Loucy (cell line): ENCODE results near the gene HS3ST3A1.

Experiments used
- H2AFZ ChIP-seq: fragments of 200-600 bp; sonication (generic); 2 replicates; pipeline ENCODE4 v1.6.0; 2016; ENCODE audit warnings: antibody characterized with exemption, mild to moderate bottlenecking, low read length, moderate library complexity
- H3F3A ChIP-seq: fragments of 200-600 bp; 2 replicates; pipeline ENCODE4 v1.6.0; 2016; ENCODE audit warnings: antibody characterized with exemption, low read depth, mild to moderate bottlenecking
- H3K27me3 ChIP-seq: fragments of 200-600 bp; sonication (generic); 2 replicates; pipeline ENCODE4 v1.6.1; 2014; ENCODE audit warnings: low read length, mild to moderate bottlenecking; ENCODE audit not compliant: insufficient read depth, poor library complexity, severe bottlenecking
- H3K36me3 ChIP-seq: fragments of 200-600 bp; sonication (generic); 2 replicates; pipeline ENCODE4 v1.6.1; 2016; ENCODE audit warnings: low read length; ENCODE audit not compliant: insufficient read depth
- H3K4me1 ChIP-seq: fragments of 200-600 bp; sonication (generic); 2 replicates; pipeline ENCODE4 v1.5.1; 2014; ENCODE audit warnings: low read length, mild to moderate bottlenecking; ENCODE audit not compliant: insufficient read depth, poor library complexity, severe bottlenecking
- H3K4me2 ChIP-seq: fragments of 200-600 bp; sonication (generic); 2 replicates; pipeline ENCODE4 v1.6.0; 2014; ENCODE audit warnings: antibody characterized with exemption, low read length, low read depth, mild to moderate bottlenecking; ENCODE audit not compliant: poor library complexity, severe bottlenecking
- H3K4me3 ChIP-seq: fragments of 200-600 bp; sonication (generic); 2 replicates; pipeline ENCODE4 v1.5.1; 2014; ENCODE audit warnings: low read length, mild to moderate bottlenecking, mixed read lengths; ENCODE audit not compliant: poor library complexity, severe bottlenecking
- H3K79me2 ChIP-seq: fragments of 200-600 bp; sonication (generic); 2 replicates; pipeline ENCODE4 v1.6.1; 2014; ENCODE audit warnings: low read length; ENCODE audit not compliant: insufficient read depth
- H3K9ac ChIP-seq: fragments of 200-600 bp; sonication (generic); 2 replicates; pipeline ENCODE4 v1.6.0; 2014; ENCODE audit warnings: mild to moderate bottlenecking, low read depth, low read length, moderate library complexity; ENCODE audit not compliant: poor library complexity, severe bottlenecking
- H3K9me2 ChIP-seq: fragments of 200-600 bp; sonication (generic); replicated peaks from 2 replicates; pipeline ENCODE4 v1.6.1; 2016; ENCODE audit warnings: low read depth, low read length, mixed read lengths
- H3K9me3 ChIP-seq: fragments of 200-600 bp; sonication (generic); 2 replicates; pipeline ENCODE4 v1.6.1; 2014; ENCODE audit warnings: mild to moderate bottlenecking, antibody characterized with exemption, low read length, low read depth; ENCODE audit not compliant: insufficient read depth
- H4K20me1 ChIP-seq: fragments of 200-600 bp; sonication (generic); 2 replicates; pipeline ENCODE4 v1.6.0; 2014; ENCODE audit warnings: antibody characterized with exemption, low read length, mild to moderate bottlenecking; ENCODE audit not compliant: insufficient read depth, poor library complexity, severe bottlenecking
- CTCF ChIP-seq: fragments of 200-600 bp; sonication (generic); conservative IDR thresholded peaks from 2 replicates; pipeline ENCODE4 v1.5.1; 2014; ENCODE audit warnings: mild to moderate bottlenecking, antibody characterized with exemption, low read length
- EZH2phosphoT487 ChIP-seq: fragments of 200-600 bp; IDR thresholded peaks from 2 replicates; pipeline ENCODE4 v1.6.1; 2018; ENCODE audit warnings: antibody characterized with exemption, mild to moderate bottlenecking, moderate library complexity, borderline replicate concordance

The HS3ST3A1 gene

GRCh38 chr17:13631529-13631928 is 29.8 kb upstream of the HS3ST3A1 start:
- no peaks in the 10 kb centered on the region for H3K4me1 ChIP-seq
- H3K4me2 ChIP-seq = no peak overlapping the region
- no peak for TF ChIP-seq EZH2phosphoT487
- TF ChIP-seq CTCF = no peak
- no peak overlapping the region for H3K9ac ChIP-seq
- no peaks in the 10 kb centered on the region for H3K27me3 ChIP-seq
- no peaks in the 10 kb centered on the region for H3K9me3 ChIP-seq
- no peaks in the 10 kb centered on the region for H3K79me2 ChIP-seq
- no peak overlapping the region for H3K4me3 ChIP-seq
- no peaks in the 10 kb centered on the region for H3K36me3 ChIP-seq
- H4K20me1 ChIP-seq = no peaks in the 10 kb centered on the region
- H2AFZ ChIP-seq = no peak overlapping the region
- no peaks in the 10 kb centered on the region for H3K9me2 ChIP-seq
- no peaks in the 10 kb centered on the region for H3F3A ChIP-seq

GRCh38 chr17:13626703-13627102 is 25.0 kb upstream of the HS3ST3A1 start:
- Histone ChIP-seq H3K4me3 (no peak overlapping the region), H3K4me2 (no peak overlapping the region)

GRCh38 chr17:13619462-13619861 is 17.7 kb upstream of the HS3ST3A1 start:
- Histone ChIP-seq H3K36me3 (no peaks in the 10 kb centered on the region), H3K9me2 (no peaks in the 10 kb centered on the region), H4K20me1 (no peaks in the 10 kb centered on the region), H3K4me1 (no peaks in the 10 kb centered on the region), H3K79me2 (no peaks in the 10 kb centered on the region), H3F3A (no peaks in the 10 kb centered on the region), H3K9ac (no peak overlapping the region), H3K4me3 (no peak overlapping the region), H2AFZ (no peak overlapping the region), H3K27me3 (no peaks in the 10 kb centered on the region), H3K9me3 (no peaks in the 10 kb centered on the region), H3K4me2 (no peak overlapping the region)
- no peak for TF ChIP-seq CTCF
- no peak for TF ChIP-seq EZH2phosphoT487

More at GRCh38 chr17:13626703-13627102, 25.0 kb upstream of the HS3ST3A1 start:
- H4K20me1 ChIP-seq = no peaks in the 10 kb centered on the region
- H2AFZ ChIP-seq = no peak overlapping the region
- no peaks in the 10 kb centered on the region for H3K27me3 ChIP-seq
- TF ChIP-seq EZH2phosphoT487 (no peak), CTCF (no peak)
- no peaks in the 10 kb centered on the region for H3K9me2 ChIP-seq
- no peaks in the 10 kb centered on the region for H3K36me3 ChIP-seq
- no peaks in the 10 kb centered on the region for H3K9me3 ChIP-seq
- H3K79me2 ChIP-seq = no peaks in the 10 kb centered on the region
- H3F3A ChIP-seq = no peaks in the 10 kb centered on the region
- H3K4me1 ChIP-seq = no peaks in the 10 kb centered on the region
- no peak overlapping the region for H3K9ac ChIP-seq
